Coronary artery (tissue), 2 donors: ENCODE data around the gene SMIM38.

ENCODE experiments used
- DNase-seq: peaks from one replicate; pipeline ENCODE4 v3.0.0-alpha.2; 2017; ENCODE audit warnings: low spot score
- H3K27ac ChIP-seq, 2 donors: fragments of 200-600 bp; sonication (generic); one replicate each; pipeline ENCODE4 v1.5.1; 2016 to 2019
- H3K4me3 ChIP-seq: fragments of 200-600 bp; sonication (generic); 2 replicates; pipeline ENCODE4 v1.5.1; 2016; ENCODE audit warnings: mild to moderate bottlenecking, moderate library complexity
- TF ChIP-seq, protein P1 (sequence below): fragments of 200-600 bp; sonication (generic); IDR thresholded peaks from one replicate; pipeline ENCODE4 v1.5.1; 2019; ENCODE audit warnings: antibody characterized with exemption

The SMIM38 gene

DNA sequence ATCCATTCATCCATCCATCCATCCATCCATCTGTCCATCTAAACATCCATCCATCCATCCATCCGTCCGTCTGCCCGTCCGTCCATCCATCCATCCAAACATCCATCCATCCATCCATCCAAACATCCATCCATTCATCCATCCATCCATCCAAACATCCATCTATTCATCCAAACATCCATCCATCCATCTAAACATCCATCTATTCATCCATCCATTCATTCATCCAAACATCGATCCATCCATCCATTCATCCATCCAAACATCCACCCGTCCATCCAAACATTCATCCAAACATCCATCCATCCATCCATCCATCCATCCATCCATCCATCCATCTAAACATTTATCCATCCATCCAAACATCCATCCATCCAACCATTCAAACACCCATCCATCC is 45.3 kb upstream of the SMIM38 start:
- DNase-seq, result no peak
- TF ChIP-seq, protein P1, sequence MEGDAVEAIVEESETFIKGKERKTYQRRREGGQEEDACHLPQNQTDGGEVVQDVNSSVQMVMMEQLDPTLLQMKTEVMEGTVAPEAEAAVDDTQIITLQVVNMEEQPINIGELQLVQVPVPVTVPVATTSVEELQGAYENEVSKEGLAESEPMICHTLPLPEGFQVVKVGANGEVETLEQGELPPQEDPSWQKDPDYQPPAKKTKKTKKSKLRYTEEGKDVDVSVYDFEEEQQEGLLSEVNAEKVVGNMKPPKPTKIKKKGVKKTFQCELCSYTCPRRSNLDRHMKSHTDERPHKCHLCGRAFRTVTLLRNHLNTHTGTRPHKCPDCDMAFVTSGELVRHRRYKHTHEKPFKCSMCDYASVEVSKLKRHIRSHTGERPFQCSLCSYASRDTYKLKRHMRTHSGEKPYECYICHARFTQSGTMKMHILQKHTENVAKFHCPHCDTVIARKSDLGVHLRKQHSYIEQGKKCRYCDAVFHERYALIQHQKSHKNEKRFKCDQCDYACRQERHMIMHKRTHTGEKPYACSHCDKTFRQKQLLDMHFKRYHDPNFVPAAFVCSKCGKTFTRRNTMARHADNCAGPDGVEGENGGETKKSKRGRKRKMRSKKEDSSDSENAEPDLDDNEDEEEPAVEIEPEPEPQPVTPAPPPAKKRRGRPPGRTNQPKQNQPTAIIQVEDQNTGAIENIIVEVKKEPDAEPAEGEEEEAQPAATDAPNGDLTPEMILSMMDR, result no peak
- Histone ChIP-seq H3K4me3 (no peak overlapping the region), H3K27ac (no peak overlapping the region)

DNA sequence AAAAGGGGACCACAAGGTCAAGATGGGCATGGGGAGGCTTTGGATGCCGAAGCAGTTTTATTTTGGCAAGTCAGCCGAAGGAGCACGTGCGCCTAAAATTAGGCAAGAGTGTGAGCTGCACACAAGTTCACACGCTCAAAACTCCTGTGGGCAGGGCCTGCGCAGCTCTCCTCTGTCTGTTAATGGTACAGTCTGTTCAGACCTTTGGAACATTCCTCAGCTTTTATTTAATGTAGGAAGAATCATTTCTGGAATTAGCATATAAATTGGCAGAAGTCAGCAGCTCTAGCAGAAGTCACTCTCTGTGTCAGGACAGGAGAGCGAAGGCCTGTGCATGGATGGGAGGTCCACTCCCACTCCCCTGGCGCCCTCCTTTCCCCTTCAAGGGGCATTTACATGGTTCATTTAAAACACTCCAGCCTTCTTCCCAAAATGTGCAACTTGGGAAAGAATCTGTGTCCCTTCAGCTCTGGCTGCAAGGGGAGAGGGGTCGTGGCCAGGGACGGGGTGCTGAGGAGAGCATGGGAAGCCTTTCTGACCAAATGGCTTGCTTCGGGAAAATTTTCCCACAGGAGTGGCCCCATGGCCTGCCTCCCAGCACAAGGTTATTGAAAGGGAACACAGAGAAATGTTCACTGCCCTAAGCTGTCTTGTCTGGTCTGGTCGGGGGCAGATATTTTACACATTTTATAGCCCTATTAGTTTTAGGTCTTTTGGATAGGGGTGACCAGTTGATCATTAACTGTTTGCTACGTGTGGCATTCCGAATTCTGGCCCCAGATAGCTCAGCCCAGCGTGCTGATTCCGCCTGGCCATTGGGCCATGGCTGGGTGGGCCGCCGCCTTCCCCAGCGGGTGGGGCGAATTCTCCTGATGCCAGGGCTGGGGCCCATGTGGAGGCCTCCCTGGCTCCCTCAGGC is 43.9 kb upstream of the SMIM38 start:
- no peak for DNase-seq
- TF ChIP-seq, protein P1, result no peak
- Histone ChIP-seq H3K4me3 (no peak overlapping the region), H3K27ac (no peak overlapping the region)

DNA sequence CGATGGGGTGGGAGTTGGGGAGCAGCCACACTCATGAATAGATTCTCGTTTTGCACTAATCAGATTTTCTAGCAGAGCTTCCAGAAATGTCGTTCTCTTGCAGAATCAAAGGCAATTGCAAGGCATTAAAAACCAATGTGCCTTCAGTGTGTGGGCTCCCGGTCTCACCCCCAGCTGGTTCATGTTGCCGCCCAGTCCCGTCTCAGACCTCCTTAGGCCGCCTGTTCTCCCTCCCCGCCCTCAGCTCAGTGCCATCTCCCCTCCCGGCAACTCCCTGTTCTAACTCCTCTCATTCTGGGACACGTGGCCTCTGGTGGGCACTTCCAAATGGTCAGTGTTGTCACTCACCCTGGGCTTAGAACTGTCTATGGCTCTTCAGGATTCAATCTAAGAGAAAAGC is 42.5 kb upstream of the SMIM38 start:
- no peak for DNase-seq
- Histone ChIP-seq H3K27ac (no peak overlapping the region), H3K4me3 (no peak overlapping the region)
- TF ChIP-seq, protein P1, result no peak

DNA sequence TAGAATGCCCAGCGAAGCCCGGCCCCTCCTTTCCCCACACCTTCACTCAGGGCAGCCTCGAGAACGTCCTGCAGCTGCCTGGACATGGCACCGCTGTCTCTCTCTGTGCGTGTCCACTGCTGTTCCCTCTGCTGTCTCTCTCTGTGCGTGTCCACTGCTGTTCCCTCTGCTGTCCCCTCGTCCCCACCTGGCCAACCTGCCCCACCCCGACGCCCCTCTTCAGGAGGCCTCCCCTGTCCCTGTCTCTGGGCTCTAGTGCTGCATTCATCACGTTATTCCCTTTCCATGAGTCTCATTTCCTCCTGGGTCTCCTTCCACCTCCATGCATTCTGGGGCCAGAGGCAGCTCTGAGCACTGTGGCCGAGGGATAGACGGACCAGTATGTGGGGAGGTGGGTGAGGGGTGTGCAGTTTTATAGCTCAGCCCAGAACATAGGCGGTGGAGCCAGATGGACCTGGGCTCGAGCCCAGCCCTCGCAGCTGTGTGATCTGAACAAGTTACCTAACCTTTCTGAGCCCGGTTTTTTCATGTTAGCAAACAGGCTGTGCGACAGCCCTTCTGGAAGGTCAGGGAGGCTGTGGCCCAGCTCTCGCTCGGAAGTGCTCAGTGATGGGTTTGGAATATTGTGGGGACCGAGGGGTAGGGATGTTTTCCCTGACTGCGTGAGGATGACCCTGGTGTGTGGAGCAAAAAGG is 41.9 kb upstream of the SMIM38 start:
- Histone ChIP-seq H3K27ac (no peak overlapping the region), H3K4me3 (no peak overlapping the region)
- DNase-seq, result no peak
- TF ChIP-seq, protein P1, result no peak

DNA sequence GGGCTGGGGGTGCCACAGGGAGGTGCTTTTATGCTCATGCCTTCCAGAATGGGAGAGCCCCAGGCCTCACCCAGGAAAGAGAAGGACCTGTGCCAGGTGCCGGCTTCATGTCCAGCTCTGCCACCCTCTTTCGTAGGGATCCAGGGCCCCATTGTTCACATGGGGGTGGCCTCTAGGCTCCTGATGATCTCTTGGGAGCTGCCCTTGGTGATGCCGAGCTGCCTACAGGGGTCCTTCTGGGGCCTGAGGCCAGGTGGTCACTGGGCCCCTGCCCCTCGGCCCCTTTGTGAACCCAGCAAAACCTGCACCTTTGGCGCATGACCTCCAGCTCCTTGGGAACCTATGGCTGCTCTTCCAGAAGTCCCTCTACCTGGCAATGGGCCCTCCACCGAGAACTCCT is 41.4 kb upstream of the SMIM38 start:
- DNase-seq, result no peak
- H3K4me3 ChIP-seq, result no peak overlapping the region
- no peak overlapping the region for H3K27ac ChIP-seq
- TF ChIP-seq, protein P1, result no peak

DNA sequence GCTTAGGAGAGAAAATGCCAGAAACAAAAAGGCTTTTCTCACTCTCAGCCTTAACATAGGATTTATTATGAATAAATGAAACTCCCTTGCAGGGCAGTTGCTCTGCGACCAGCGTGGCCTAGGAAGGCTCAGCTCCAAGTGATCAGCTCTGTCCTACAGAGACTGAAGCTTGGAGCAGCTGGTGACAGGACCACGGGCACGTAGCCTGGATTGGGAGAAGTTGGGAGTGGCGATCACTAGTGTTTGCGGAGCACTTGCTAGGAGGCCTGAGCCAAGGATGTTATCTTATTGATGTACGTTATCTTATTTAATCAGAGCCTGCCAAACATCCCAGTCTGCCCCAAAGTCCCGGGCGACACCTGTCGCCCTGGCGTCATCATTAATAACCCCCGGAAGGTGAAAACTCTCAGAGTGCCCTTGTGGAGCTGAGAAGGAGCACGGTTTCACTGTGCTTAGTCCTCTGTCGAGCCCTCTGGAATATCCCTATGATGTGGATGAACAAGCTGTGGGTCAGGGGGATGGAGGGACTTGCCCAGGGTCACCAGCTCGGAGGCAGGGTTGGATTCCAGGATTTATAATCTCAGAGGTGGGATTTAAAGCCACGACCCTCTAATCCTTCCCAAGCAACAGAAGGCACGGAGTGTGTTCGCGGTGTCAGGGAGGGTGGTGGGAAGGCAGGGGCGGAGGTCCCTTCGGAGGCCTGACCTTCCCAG is 40.8 kb upstream of the SMIM38 start:
- Histone ChIP-seq H3K27ac (no peak overlapping the region), H3K4me3 (no peak overlapping the region)
- no peak for DNase-seq
- TF ChIP-seq, protein P1, result no peak
